ENCODE results near the gene RNU11.
"Not testable (repeated sequence)": the region's sequence is repeated elsewhere in the genome, so short reads cannot be mapped to it uniquely, and the experiment has no call there.

Gene RNU11

DNA sequence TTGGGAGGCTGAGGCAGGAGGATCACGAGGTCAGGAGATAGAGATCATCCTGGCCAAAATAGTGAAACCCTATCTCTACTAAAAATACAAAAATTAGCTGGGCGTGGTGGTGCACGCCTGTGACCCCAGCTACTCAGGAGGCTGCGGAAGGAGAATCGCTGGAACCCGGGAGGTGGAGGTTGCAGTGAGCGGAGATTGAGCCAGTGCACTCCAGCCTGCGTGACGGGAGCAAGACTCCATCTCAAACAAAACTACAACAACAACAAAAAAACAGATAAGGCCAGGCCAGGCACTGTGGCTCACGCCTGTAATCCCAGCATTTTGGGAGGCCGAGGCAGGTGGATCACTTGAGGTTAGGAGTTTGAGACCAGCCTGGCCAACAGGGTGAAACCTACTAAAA lies 3.0 kb upstream of the RNU11 start:
- H3K27me3 Mint-ChIP-seq; H3K27ac Mint-ChIP-seq; H3K4me3 Mint-ChIP-seq; intact Hi-C loops (cut with micrococcal nuclease); H3K9me3 Mint-ChIP-seq: not testable (repeated sequence)
- peaks cover 17% of the 10 kb centered on the region for H3K36me3 Mint-ChIP-seq (ENCODE audit: low read depth)
- H3K4me1 Mint-ChIP-seq (ENCODE audit: low read depth) = peaks cover 49% of the 10 kb centered on the region

DNA sequence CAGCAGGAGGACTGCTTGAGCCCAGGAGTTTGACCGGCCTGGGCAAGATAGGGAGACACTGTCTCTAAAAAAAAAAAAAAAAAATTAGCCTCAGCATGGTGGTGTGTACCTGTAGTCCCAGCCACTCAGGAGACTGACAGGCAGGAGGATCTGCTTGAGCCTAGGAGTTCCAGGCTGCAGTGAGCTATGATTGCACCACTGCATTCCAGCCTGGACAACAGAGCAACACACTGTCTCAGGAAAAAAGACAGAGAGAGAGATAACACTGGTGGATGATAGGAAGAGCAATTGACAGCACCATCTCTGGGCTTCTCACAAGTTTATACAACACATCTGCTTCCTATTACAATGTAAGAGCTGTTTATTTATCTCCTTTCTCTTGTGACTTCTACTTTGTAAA lies 2.4 kb upstream of the RNU11 start:
- intact Hi-C loops (cut with micrococcal nuclease) = no loop called here

DNA sequence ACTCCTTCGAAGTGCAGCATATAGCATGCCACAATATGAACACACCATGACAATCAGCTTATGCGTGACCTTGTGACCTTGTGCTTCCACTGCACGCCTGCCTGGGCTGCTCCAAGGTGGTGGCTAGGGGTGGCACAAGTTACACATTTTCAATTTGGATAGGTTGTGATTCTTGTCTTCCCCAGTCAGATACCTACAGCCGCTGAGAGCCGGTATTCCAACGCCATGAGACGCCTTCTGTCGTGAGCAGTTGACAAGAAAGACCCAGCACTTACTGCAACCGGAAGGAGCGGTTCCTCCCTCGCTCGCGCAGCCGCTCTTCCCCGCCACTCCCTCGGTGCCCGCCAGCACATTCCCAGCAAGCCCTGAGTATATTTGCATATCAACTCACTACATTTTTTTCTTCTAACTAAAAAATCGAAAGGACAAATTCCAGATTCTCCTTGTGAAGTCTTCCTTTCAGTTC lies 359 bp upstream of the RNU11 start:
- Mint-ChIP-seq H3K36me3 (ENCODE audit: low read depth) (peaks cover 6% of the 10 kb centered on the region), H3K4me3 (peak overlapping the region; percentile 78), H3K27me3 (no peaks in the 10 kb centered on the region), H3K27ac (peak overlapping the region; percentile 97), H3K4me1 (ENCODE audit: low read depth) (peaks cover 43% of the 10 kb centered on the region), H3K9me3 (no peaks in the 10 kb centered on the region)
- intact Hi-C loops (cut with micrococcal nuclease) = loop anchor here (2.0 kb wide), 3 partner anchors 21 to 229 kb away; partner anchors contain the start of genes GMEB1 and YTHDF2

More for the DNA sequence above, 2.4 kb upstream of the RNU11 start:
- no peak overlapping the region for H3K4me3 Mint-ChIP-seq
- no peak overlapping the region for H3K27ac Mint-ChIP-seq
- H3K36me3 Mint-ChIP-seq (ENCODE audit: low read depth) = peaks cover 17% of the 10 kb centered on the region
- H3K4me1 Mint-ChIP-seq (ENCODE audit: low read depth) = peaks cover 45% of the 10 kb centered on the region
- no peaks in the 10 kb centered on the region for H3K9me3 Mint-ChIP-seq
- no peaks in the 10 kb centered on the region for H3K27me3 Mint-ChIP-seq

DNA sequence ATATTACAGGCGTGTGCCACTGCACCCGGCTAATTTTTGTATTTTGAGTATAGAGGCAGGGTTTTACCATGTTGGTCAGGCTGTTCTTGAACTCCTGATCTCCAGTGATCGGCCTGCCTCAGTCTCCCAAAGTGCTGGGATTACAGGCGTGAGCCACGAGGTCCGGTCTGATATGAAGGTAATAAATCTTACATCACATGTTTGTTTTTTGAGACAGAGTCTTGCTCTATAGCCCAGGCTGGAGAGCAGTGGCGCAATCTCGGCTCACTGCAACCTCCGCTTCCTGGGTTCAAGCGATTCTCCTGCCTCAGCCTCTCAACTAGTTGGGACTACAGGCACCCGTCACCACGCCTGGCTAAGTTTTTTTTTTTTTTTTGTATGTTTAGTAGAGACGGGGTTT lies 4.7 kb downstream of the RNU11 start:
- H3K27me3 Mint-ChIP-seq; H3K4me3 Mint-ChIP-seq; intact Hi-C loops (cut with micrococcal nuclease); H3K27ac Mint-ChIP-seq; H3K9me3 Mint-ChIP-seq; H3K36me3 Mint-ChIP-seq (ENCODE audit: low read depth): not testable (repeated sequence)
- peaks cover 11% of the 10 kb centered on the region for H3K4me1 Mint-ChIP-seq (ENCODE audit: low read depth)

DNA sequence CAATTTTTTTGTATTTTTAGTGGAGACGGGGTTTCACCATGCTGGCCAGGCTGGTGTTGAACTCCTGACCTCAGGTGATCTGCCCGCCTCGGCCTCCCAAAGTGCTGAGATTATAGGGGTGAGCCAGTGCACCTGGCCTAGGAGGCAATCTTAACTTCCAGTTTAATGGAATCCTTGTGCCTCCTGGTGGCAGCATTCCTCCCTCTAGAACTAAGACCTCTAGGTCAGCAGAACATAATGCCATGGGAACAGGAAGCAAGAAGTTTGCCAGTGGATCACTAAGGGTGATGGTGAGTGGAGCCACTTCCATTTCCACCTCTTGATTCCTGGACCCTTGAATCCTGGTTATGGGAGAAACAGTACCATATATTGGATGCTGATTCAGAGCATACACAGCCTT lies 5.5 kb downstream of the RNU11 start:
- H3K27ac Mint-ChIP-seq; H3K4me3 Mint-ChIP-seq; H3K27me3 Mint-ChIP-seq; H3K9me3 Mint-ChIP-seq; intact Hi-C loops (cut with micrococcal nuclease); H3K36me3 Mint-ChIP-seq (ENCODE audit: low read depth): not testable (repeated sequence)
- H3K4me1 Mint-ChIP-seq (ENCODE audit: low read depth) = peaks cover 10% of the 10 kb centered on the region

DNA sequence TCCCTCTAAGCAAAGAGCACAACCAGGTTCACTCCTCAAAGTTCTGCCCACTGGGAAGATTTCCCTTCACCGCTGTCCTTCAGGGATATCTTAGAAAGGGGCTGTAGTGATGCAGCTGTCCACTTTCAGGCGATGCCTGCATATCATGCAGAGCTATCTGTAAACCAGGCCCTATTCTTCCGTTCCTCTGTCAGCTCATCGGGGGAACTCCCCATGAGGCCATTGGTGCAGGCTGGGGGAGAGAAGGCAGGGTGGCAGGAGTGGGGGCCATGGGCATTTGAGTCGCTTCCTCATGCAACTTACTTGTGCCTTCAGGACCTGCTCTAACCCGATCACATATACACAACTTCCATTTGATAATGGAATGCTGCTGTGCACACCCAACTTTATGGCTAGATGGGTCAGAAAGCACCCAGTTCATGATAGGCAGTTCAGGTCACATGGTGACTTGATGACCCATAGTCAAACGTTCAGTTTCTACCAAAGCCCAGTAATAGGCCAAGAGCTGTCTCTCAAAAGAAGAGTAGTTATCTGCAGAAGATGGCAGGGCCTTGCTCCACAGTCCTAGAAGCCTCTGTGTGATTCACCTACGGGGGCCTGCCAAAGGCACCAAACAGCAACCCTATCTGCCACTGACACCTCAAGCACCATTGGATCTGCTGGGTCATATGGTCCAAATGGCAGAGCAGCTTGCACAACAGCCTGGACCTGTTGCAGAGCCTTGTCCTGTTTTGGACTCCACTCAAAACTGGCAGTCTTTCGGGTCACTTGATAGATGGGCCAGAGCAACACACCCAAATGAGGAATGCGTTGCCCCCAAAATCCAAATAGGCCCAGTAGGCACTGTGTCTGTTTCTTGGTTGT lies 7.3 kb downstream of the RNU11 start:
- H3K27ac Mint-ChIP-seq; H3K36me3 Mint-ChIP-seq (ENCODE audit: low read depth); intact Hi-C loops (cut with micrococcal nuclease); H3K9me3 Mint-ChIP-seq; H3K4me3 Mint-ChIP-seq; H3K27me3 Mint-ChIP-seq: not testable (repeated sequence)
- H3K4me1 Mint-ChIP-seq (ENCODE audit: low read depth) = peaks cover 10% of the 10 kb centered on the region

DNA sequence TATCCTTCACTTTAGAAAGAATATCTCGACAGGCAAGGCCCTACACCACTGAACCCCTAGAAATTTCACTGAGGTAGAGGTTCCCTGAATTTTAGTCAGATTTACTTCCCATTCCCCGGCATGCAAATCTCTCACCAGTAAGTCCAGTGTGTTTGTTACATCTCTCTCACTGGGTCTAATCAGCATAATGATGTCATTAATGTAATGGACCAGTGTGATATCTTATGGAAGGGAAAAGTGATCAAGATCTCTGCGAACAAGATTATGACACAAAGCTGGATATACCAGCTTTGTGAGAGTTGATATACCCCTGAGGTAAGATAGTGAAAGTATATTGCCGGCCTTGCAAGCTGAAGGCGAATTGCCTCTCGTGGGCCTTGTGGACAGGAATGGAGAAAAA lies 7.9 kb downstream of the RNU11 start:
- intact Hi-C loops (cut with micrococcal nuclease) = no loop called here
- Mint-ChIP-seq H3K4me3 (no peak overlapping the region), H3K4me1 (ENCODE audit: low read depth) (peaks cover 10% of the 10 kb centered on the region), H3K36me3 (ENCODE audit: low read depth) (no peaks in the 10 kb centered on the region), H3K9me3 (no peaks in the 10 kb centered on the region), H3K27ac (no peak overlapping the region), H3K27me3 (no peaks in the 10 kb centered on the region)

DNA sequence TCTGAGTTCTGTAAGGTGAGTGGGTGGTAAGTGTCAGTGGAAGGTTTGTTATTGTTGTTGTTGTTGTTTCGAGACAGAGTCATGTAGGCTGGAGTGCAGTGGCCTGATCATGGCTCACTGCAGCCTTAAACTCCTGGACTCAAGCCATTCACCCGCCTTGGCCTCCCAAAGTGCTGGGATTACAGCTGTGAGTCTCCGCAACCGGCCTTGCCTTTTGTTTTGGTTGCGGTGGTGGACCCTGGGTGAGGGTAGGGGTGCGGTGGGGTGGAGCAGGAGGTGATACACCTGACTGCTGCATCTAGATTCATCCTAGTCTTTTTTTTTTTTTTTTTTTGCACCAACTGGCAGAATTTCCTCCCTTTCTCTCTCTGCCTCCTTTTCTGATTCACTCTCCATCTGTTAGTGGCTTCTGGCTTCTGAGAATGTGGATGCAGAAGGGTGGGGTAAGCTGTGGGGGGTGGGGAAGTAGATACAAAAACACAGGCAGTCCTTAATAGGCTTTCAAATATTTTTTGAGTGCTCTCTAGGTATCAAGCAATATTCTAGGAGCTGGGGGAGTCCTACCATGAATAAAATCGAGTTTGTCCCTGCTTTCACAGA lies 15.6 kb downstream of the RNU11 start:
- intact Hi-C loops (cut with micrococcal nuclease) = no loop called here

DNA sequence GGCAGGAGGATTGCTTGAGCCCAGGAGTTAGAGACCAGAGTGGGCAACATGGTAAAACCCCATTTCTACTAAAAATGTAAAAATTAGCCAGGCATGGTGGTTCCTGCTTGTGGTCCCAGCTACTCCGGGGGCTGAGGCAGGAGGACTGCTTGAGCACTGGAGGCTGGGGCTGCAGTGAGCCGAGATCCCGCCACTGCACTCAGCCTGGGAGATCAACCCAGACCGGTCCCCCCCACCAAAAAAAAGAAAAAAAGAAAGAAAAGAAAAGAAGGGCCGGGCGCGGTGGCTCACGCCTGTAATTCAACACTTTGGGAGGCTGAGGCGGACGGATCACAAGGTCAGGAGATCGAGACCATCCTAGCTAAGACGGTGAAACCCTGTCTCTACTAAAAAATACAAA lies 18.4 kb downstream of the RNU11 start:
- Mint-ChIP-seq H3K36me3 (ENCODE audit: low read depth) (peaks cover 9% of the 10 kb centered on the region), H3K9me3 (no peaks in the 10 kb centered on the region), H3K27ac (no peak overlapping the region), H3K4me1 (ENCODE audit: low read depth) (peaks cover 25% of the 10 kb centered on the region), H3K4me3 (no peak overlapping the region), H3K27me3 (no peaks in the 10 kb centered on the region)
- intact Hi-C loops (cut with micrococcal nuclease) = no loop called here

More for the DNA sequence above, 15.6 kb downstream of the RNU11 start:
- Mint-ChIP-seq H3K27me3 (no peaks in the 10 kb centered on the region), H3K4me1 (ENCODE audit: low read depth) (peaks cover 19% of the 10 kb centered on the region), H3K4me3 (no peak overlapping the region), H3K9me3 (no peaks in the 10 kb centered on the region), H3K27ac (peak overlapping the region; percentile 5), H3K36me3 (ENCODE audit: low read depth) (peaks cover under 1% of the 10 kb centered on the region)

DNA sequence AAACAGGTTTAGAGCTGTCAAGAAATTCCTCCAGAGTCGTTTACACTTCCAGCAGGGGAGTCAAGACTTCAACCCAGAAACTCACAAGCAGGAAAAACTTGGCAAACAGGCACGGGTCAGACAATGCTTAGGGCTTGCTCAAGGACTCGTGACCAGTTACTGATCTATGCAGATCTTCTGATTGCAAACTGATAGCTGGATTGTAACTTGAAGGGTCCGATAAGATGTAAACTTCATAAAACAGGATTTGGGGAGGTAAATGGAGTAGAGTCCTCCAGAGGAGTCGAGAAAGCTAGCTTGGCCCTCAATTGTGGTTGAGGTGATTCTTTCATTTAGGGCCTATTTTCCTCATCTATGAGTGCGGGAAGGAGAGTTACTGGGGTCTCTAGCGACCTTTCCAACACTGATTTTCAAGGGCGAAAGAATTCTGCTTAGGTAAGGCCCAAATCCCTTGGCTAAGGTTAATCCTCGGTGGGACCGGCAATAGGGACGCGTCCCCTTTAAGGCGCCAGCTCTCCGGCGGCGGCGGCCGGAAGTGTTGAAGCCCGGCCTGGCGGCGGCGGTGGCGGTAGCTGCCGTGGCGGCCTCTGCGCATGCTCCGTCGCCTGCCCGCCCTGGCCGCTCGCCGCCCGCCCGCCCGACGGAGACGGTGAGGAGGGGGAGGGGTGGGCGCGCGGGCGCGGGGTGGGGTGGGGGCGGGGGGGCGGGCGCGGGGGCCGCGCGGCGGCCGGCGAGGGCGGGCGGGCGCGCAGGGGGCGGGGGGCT lies 20.0 kb downstream of the RNU11 start, which contains the start of gene GMEB1:
Gene GMEB1, plus strand, starts transcription at position 594 of the 765 bp plus-strand sequence. CDS start 14,829 bp downstream, outside the sequence.
- peaks cover 18% of the 10 kb centered on the region for H3K36me3 Mint-ChIP-seq (ENCODE audit: low read depth)
- peak within 1 kb of the TSS; percentile 93 for H3K27ac Mint-ChIP-seq
- intact Hi-C loops (cut with micrococcal nuclease) = loop anchor here (2.0 kb wide), 2 partner anchors 20 to 68 kb away; partner anchors contain the start of genes RNU11 and YTHDF2
- peak within 1 kb of the TSS; percentile 88 for H3K4me3 Mint-ChIP-seq
- peaks cover 32% of the 10 kb centered on the region for H3K4me1 Mint-ChIP-seq (ENCODE audit: low read depth)
- H3K9me3 Mint-ChIP-seq = no peaks in the 10 kb centered on the region
- no peaks in the 10 kb centered on the region for H3K27me3 Mint-ChIP-seq

DNA sequence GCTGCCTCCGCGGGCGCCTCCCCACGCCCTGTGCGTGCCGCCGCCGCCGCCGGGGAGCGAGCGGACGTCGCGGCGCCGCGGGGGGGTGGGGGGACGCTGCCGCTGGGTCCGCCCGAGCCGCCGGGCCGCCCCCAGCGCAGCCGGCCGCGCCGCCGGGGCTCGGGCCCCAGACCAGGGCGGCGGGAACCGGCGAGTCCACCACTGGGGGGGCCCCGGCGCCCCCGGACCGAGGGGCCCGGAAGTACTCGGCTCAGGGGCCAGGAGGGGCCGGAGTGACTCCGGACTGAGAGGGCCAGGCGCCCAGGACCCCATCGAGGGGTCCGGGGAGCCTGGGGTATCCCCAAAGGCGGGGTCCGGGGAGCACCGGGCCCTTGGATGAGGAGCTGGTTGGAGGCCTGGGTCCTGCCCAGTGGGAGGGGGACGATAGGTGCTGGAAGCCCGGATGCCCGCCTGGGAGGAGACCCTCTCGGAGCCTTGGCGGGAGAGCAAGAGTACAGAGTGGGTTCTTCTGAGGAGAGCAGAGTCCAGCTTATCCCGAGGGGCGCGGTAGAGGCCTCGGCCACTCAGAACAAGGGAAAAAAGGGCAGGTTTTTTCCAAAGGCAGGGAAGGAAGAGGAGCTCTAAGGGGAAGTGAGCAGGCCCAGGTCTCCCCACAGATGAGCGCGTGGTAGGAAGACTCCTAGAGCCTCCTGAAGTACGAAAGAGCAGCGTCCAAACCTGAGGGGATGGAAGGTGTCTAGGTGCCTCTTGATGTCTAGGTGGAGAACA lies 20.7 kb downstream of the RNU11 start:
- H3K36me3 Mint-ChIP-seq (ENCODE audit: low read depth) = peaks cover 18% of the 10 kb centered on the region
- peaks cover 31% of the 10 kb centered on the region for H3K4me1 Mint-ChIP-seq (ENCODE audit: low read depth)
- H3K9me3 Mint-ChIP-seq = no peaks in the 10 kb centered on the region
- H3K4me3 Mint-ChIP-seq = peak overlapping the region; percentile 88
- intact Hi-C loops (cut with micrococcal nuclease) = loop anchor here (2.0 kb wide), 2 partner anchors 20 to 68 kb away; partner anchors contain the start of genes RNU11 and YTHDF2
- peak overlapping the region; percentile 93 for H3K27ac Mint-ChIP-seq
- H3K27me3 Mint-ChIP-seq = no peaks in the 10 kb centered on the region

DNA sequence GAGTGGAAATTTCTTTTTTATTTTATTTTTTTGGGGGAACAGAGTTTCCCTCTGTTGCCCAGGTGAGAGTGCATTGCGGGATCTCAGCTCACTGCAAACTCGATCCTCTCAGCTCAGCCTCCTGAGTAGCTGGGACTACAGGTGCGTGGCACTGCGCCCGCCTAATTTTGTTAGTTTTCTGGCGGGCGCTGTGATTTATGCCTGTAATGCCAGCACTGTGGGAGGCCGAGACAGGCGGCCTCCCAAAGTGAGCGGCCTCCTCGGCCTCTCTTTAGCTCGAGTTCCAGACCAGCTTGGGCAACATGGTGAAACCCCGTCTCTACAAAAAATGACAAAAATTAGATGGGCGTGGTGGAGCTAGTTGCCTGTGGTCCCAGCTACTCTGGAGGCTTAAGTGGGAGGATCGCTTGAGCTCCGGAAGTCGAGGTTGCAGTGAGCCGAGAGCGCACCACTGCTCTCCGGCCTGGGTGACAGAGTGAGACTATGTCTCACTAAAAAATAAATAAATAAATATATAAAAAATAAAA lies 22.9 kb downstream of the RNU11 start:
- no peak overlapping the region for H3K27ac Mint-ChIP-seq
- H3K36me3 Mint-ChIP-seq (ENCODE audit: low read depth) = peaks cover 29% of the 10 kb centered on the region
- intact Hi-C loops (cut with micrococcal nuclease) = no loop called here
- no peaks in the 10 kb centered on the region for H3K9me3 Mint-ChIP-seq
- H3K27me3 Mint-ChIP-seq = no peaks in the 10 kb centered on the region
- peaks cover 19% of the 10 kb centered on the region for H3K4me1 Mint-ChIP-seq (ENCODE audit: low read depth)
- H3K4me3 Mint-ChIP-seq = no peak overlapping the region

DNA sequence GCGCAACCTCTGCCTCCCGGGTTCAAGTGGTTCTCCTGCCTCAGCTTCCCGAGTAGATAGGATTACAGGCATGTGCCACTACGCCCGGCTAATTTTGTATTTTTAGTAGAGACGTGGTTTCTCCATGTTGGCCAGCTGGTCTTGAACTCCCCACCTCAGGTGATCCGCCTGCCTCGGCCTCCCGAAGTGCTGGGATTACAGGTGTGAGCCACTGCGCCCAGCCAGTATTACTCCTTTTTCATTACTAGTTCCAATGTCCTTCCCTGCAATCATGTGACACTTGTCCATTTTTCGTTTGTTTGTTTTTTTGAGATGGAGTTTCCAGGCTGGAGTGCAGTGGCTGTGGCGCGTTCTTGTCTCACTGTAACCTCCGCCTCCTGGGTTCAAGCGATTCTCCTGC lies 24.6 kb downstream of the RNU11 start:
- H3K27me3 Mint-ChIP-seq; H3K4me3 Mint-ChIP-seq; H3K9me3 Mint-ChIP-seq; intact Hi-C loops (cut with micrococcal nuclease): not testable (repeated sequence)
- H3K27ac Mint-ChIP-seq = peak overlapping the region; percentile 32
- peaks cover 17% of the 10 kb centered on the region for H3K4me1 Mint-ChIP-seq (ENCODE audit: low read depth)
- peaks cover 29% of the 10 kb centered on the region for H3K36me3 Mint-ChIP-seq (ENCODE audit: low read depth)

Measured in dendritic cell treated with granulocyte-macrophage colony-stimulating factor and Interleukin-4, amounts not matched to agents 40 ng/mL and 50 ng/mL, for 4 days (primary cell).